K562 (cell line): ENCODE results near the gene TBC1D5. TPM values are rescaled to one million over a fixed set of nuclear protein-coding genes. Genes with fewer than 3 reads are reported as not detected.

ENCODE experiments used
- ATAC-seq: fragments of 200-7000 bp; cut with Tn5 transposase; 3 replicates; pipeline ENCODE4 v1.9.1; 2020; ENCODE audit warnings: moderate library complexity
- BruUV-seq: library from RNA; stranded (reverse); fragments of 400-500 nt; replicated peaks from 2 replicates; lab custom pipeline; 2021; lab: Mats Ljungman, UMichigan
- CTCF ChIA-PET: fragments of 300-600 bp; formaldehyde crosslinking; extraction: SDS; loops from one replicate; lab custom pipeline; 2021; ENCODE audit warnings: low intra/inter-chr PET ratio; lab: Yijun Ruan, JAX
- POLR2A ChIA-PET: fragments of 300-600, 350-650 bp; sonication (Branson Sonifier 250); formaldehyde crosslinking; extraction: SDS; loops from one replicate; lab custom pipeline; 2021; ENCODE audit warnings: antibody characterized with exemption, inconsistent platforms; lab: Yijun Ruan, JAX
- DNase-seq, 4 experiments: peaks; one replicate each; pipeline versions ENCODE4 v3.0.0 to v3.0.0-alpha.2; 2011 to 2018; ENCODE audit warnings: low spot score in 3 of 4, mixed read lengths in 3 of 4; ENCODE audit errors: extremely low read depth in 1 of 4
- FAIRE-seq: peaks from 2 replicates; lab custom pipeline; 2011; peaks lifted over from hg19 to GRCh38; lab: Jason Lieb, UNC
- H2AFZ ChIP-seq: 2 replicates; pipeline ENCODE4 v1.6.0; 2011; ENCODE audit warnings: low read depth, low read length, control low read depth, inconsistent platforms
- H3K27ac ChIP-seq: fragments of 200-600 bp; 3 replicates; pipeline ENCODE4 v1.8.0; 2011; ENCODE audit warnings: low read depth, mild to moderate bottlenecking, control low read depth, inconsistent platforms, low read length, moderate library complexity, mixed read lengths; ENCODE audit errors: extremely low read depth
- H3K27me3 ChIP-seq, 2 experiments: fragments of 300-600 bp in 1 of 2; 2 replicates in 1 of 2; 3 replicates in 1 of 2; pipeline versions ENCODE4 v1.6.0 to v1.8.0; 2011; ENCODE audit warnings: inconsistent platforms in 2 of 2, low read length in 2 of 2, mild to moderate bottlenecking in 1 of 2, mixed read lengths in 1 of 2, moderate library complexity in 1 of 2; ENCODE audit not compliant: control insufficient read depth in 2 of 2, insufficient read depth in 2 of 2
- H3K36me3 ChIP-seq: fragments of 300-600 bp; 3 replicates; pipeline ENCODE4 v1.8.0; 2011; ENCODE audit warnings: mild to moderate bottlenecking, low read length, inconsistent platforms; ENCODE audit not compliant: control insufficient read depth, insufficient read depth
- H3K4me1 ChIP-seq, 2 experiments: fragments of 200-600 bp in 1 of 2; replicated peaks in 1 of 2; 2 replicates in 1 of 2; 3 replicates in 1 of 2; pipeline versions ENCODE4 v1.5.1 to v1.8.0; 2011; ENCODE audit warnings: inconsistent platforms in 2 of 2, low read length in 2 of 2, mild to moderate bottlenecking in 1 of 2, mixed read lengths in 1 of 2, moderate library complexity in 1 of 2; ENCODE audit not compliant: control insufficient read depth in 2 of 2, insufficient read depth in 2 of 2
- H3K4me2 ChIP-seq: 2 replicates; pipeline ENCODE4 v1.6.1; 2011; ENCODE audit warnings: low read length, control low read depth, inconsistent platforms, mixed read lengths; ENCODE audit not compliant: insufficient read depth
- H3K4me3 ChIP-seq: fragments of 200-600 bp; sonication (generic), shearing (Covaris generic); 2 replicates; pipeline ENCODE4 v1.5.1; 2016; ENCODE audit warnings: control low read depth, inconsistent platforms
- H3K79me2 ChIP-seq: fragments of 200-600 bp; 3 replicates; pipeline ENCODE4 v1.8.0; 2011; ENCODE audit warnings: low read length, inconsistent platforms; ENCODE audit not compliant: control insufficient read depth, insufficient read depth
- H3K9ac ChIP-seq, 2 experiments: 2 replicates each; pipeline versions ENCODE4 v1.6.0 to v1.6.1; 2011; ENCODE audit warnings: low read depth in 2 of 2, low read length in 2 of 2, control low read depth in 1 of 2, inconsistent platforms in 1 of 2, mild to moderate bottlenecking in 1 of 2, mixed read lengths in 1 of 2; ENCODE audit not compliant: insufficient read depth in 1 of 2
- H3K9me1 ChIP-seq: one replicate; pipeline ENCODE4 v1.6.0; 2011; ENCODE audit warnings: inconsistent platforms, mild to moderate bottlenecking, low read length, moderate library complexity; ENCODE audit not compliant: control insufficient read depth, insufficient read depth
- H3K9me3 ChIP-seq: replicated peaks from 2 replicates; pipeline ENCODE4 v1.5.1; 2011; ENCODE audit warnings: low read depth, low read length, inconsistent platforms; ENCODE audit not compliant: control insufficient read depth, insufficient read depth
- H4K20me1 ChIP-seq: replicated peaks from 2 replicates; pipeline ENCODE4 v1.6.1; 2011; ENCODE audit warnings: low read length, inconsistent platforms, mixed read lengths; ENCODE audit not compliant: control insufficient read depth, insufficient read depth
- FOXK2 ChIP-seq, 2 experiments: fragments of 450-650 bp; IDR thresholded peaks in 1 of 2; conservative IDR thresholded peaks in 1 of 2; 2 replicates each; pipeline ENCODE4 v1.6.1; 2016; ENCODE audit warnings: low read depth in 2 of 2, mild to moderate bottlenecking in 1 of 2
- MIER1 ChIP-seq: fragments of 450-650 bp; IDR thresholded peaks from 2 replicates; pipeline ENCODE4 v1.6.1; 2016; ENCODE audit warnings: antibody characterized with exemption, mild to moderate bottlenecking, low read depth
- SAP30 ChIP-seq: fragments of 200-600 bp; sonication (generic); IDR thresholded peaks from 2 replicates; pipeline ENCODE4 v1.6.1; 2012; ENCODE audit warnings: borderline replicate concordance, low read depth, mild to moderate bottlenecking, moderate library complexity, low read length, control low read depth, inconsistent platforms; ENCODE audit not compliant: insufficient read depth, poor library complexity, severe bottlenecking
- ZNF318 ChIP-seq, 2 experiments: fragments of 450-650 bp; IDR thresholded peaks; 2 replicates each; pipeline ENCODE4 v1.6.1; 2016; ENCODE audit warnings: mild to moderate bottlenecking in 2 of 2, borderline replicate concordance in 1 of 2, low read depth in 1 of 2, moderate library complexity in 1 of 2
- WGBS: fragments of 100-300 bp; shearing (Covaris generic); methylation state at CpG from one replicate; pipeline ENCODE4 v1.1.6; 2016; ENCODE audit warnings: low coverage, mixed read lengths; ENCODE audit not compliant: insufficient coverage; ENCODE audit errors: missing lambda C conversion rate; 5-methylcytosine and 5-hydroxymethylcytosine counted together
- in situ Hi-C: fragments of 300-500 bp; cut with MboI; formaldehyde crosslinking; loops from 4 replicates; pipeline ENCODE4 v1.15.0; 2018; ENCODE audit warnings: inconsistent platforms, mixed read lengths
- intact Hi-C: fragments of 100-400 bp; cut with micrococcal nuclease; formaldehyde crosslinking; loops from 2 replicates; pipeline ENCODE4 v1.14.2; 2022
- polyA plus RNA-seq, 8 experiments: library from polyadenylated mRNA; depleted of rRNA in 4 of 8; stranded (reverse) in 5 of 8; unstranded in 3 of 8; fragments of >200 nt; fragmentation: Nextera tagmentation in 2 of 8; fragmentation: Illumina TruSeq in 1 of 8; extraction: Ambion mirVana in 2 of 8; extraction: Trizol in 1 of 8; gene quantifications; 2 replicates each; pipeline versions ENCODE4 v1.2.1 to v1.2.3, GENCODE V29; 2011 to 2014; ENCODE audit warnings: inconsistent platforms in 1 of 8, missing spikeins in 1 of 8
- total RNA-seq, 7 experiments: library from RNA; depleted of rRNA in 6 of 7; stranded (reverse); fragments of >200 nt in 6 of 7; fragmentation: Illumina TruSeq in 2 of 7; extraction: Trizol in 2 of 7; gene quantifications; 2 replicates each; pipeline versions ENCODE4 v1.2.1 to v1.2.3, GENCODE V29; 2011 to 2021; ENCODE audit warnings: low replicate concordance in 1 of 7
- TF ChIP-seq, protein P1 (sequence below): fragments of 450-650 bp; IDR thresholded peaks from 2 replicates; pipeline ENCODE4 v1.6.1; 2017; ENCODE audit warnings: antibody characterized with exemption

Gene TBC1D5
- total and polyA plus RNA-seq, 9 of the 15 experiments (the other 6 are each of a cell fraction or from before 2014, with no cell fraction given) = 2.9 to 38.1 (median 25.6) TPM

DNA sequence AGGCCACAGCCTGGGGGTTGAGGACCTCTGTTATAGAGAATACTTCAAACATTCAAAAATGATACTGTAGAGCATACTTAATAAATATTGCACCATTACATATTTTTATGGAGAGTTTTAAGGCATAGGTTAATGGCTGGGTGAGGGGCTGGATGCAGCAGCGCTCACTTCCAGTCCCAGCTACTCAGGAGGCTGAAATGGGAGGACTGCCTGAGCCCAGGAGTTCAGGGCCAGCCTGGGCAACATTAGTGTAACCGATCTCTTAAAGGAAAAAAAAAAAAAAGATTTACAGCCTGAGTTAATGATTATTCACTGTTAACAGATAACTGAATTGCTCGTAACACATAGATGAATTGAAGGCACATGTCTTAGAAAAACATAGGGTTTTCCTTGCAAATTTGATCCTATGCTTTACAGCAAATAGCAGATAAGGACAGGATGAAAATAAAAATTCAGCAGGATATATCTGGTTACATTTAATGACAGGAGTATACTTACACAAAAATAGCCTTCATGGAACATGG is 282.9 kb downstream of the TBC1D5 start:
- H3K27ac ChIP-seq = no peak overlapping the region
- H3K36me3 ChIP-seq = no peaks in the 10 kb centered on the region
- H3K79me2 ChIP-seq = no peaks in the 10 kb centered on the region
- CTCF ChIA-PET = no interaction called here
- no peaks in the 10 kb centered on the region for H3K9me1 ChIP-seq
- H3K9ac ChIP-seq = no peak overlapping the region
- H3K4me1 ChIP-seq = no peaks in the 10 kb centered on the region
- H4K20me1 ChIP-seq = no peaks in the 10 kb centered on the region
- no peaks in the 10 kb centered on the region for H3K9me3 ChIP-seq
- no peak overlapping the region for H3K4me2 ChIP-seq
- intact Hi-C loops = no loop called here
- no peak overlapping the region for H2AFZ ChIP-seq
- no peak for DNase-seq
- TF ChIP-seq, protein P1, sequence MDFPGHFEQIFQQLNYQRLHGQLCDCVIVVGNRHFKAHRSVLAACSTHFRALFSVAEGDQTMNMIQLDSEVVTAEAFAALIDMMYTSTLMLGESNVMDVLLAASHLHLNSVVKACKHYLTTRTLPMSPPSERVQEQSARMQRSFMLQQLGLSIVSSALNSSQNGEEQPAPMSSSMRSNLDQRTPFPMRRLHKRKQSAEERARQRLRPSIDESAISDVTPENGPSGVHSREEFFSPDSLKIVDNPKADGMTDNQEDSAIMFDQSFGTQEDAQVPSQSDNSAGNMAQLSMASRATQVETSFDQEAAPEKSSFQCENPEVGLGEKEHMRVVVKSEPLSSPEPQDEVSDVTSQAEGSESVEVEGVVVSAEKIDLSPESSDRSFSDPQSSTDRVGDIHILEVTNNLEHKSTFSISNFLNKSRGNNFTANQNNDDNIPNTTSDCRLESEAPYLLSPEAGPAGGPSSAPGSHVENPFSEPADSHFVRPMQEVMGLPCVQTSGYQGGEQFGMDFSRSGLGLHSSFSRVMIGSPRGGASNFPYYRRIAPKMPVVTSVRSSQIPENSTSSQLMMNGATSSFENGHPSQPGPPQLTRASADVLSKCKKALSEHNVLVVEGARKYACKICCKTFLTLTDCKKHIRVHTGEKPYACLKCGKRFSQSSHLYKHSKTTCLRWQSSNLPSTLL = no peak
- TF ChIP-seq SAP30 = no peak
- no peak for TF ChIP-seq FOXK2 (conservative IDR thresholded peaks at IDR 0.05 in 1 of 2, IDR thresholded peaks at IDR 0.05 in 1 of 2; ENCODE audit: low read depth in 2 of 2)
- no peak for TF ChIP-seq ZNF318 (IDR thresholded peaks at IDR 0.05; ENCODE audit: borderline replicate concordance in 1 of 2, low read depth in 1 of 2)
- no peak for TF ChIP-seq MIER1
- 26% methylated on average over 3 of the region's 3 CpGs for WGBS
- BruUV-seq = no TSS peak
- no peaks in the 10 kb centered on the region for H3K27me3 ChIP-seq
- POLR2A ChIA-PET = no interaction called here
- in situ Hi-C loops = no loop called here
- ATAC-seq = no peak
- no peak for FAIRE-seq
- H3K4me3 ChIP-seq = no peak overlapping the region
